ENCODE measurements around the gene PPP1R3D.

The PPP1R3D gene

DNA sequence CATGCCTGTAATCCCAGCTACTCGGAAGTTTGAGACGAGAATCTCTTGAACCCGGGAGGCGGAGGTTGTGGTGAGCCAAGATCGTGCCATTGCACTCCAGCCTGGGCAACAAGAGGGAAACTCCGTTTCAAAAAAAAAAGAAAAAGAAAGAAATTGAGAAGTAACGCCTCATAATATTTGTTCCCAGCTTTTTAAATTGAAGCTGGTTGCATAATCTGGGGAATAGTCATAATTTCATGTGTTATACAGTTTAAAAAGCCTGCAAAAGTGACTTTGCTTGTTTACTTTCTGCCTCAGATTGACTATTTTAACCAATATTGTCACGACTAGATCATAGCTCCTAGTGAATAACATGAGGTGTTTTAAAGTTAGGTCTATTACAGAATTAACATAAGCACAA lies 7.3 kb upstream of the PPP1R3D start:
- no peak for DNase-seq

DNA sequence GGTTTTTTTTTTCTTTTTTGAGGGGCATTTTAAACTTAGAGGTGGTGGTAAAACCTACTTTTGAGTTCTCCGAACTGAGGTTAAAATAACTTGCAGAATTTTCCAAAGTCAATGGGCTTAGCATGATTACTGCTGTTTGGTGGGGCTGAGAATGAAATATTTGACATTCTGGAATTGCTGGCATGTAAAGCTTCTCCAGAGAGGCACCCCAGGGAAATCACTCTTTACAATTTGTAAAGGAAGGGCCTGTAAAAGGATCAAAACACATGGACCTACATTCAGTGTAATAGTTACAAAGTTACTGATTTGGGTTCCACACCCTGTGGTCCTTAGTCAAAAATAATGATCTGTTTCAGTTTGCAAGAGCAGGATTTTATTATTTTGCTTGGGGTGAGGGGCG lies 5.6 kb upstream of the PPP1R3D start:
- DNase-seq: no peak

DNA sequence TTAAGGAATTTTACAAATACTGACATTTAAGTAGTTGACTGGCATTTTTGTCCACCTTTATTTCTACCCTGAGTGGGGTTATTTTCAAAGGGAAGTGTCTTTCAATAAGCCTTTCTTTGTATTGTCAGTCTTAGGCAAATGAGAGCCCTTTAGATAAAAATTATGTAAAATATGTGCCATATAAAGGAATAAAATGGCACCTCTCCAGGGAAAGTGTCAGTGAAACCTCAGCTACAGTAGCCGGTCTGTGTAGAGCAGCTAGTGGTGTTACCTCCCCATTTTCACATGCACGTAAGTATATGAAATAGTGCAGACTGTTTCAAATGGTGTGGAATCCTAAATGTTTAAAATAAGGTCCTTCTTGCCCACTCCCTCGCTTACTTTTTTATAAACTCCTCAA lies 5.1 kb upstream of the PPP1R3D start:
- DNase-seq: no peak

DNA sequence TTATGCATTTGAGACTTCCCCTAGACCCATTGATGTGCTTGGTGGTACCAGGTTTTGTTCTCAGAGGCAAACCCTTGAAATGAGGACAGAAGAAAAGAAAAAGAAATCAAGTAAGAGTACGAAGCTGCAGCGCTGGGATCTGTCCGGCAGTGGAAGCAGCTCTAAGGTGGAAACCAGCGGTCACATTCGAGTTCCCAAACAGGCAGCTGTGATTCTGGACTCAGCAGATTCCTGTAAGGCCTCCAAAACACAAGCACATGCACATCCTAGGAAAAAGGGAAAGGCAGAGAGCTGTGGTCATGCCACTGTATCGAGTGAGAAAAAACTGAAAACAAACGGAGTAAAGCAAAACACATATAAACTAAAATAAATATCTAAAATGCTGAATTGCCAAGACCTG lies 4.6 kb upstream of the PPP1R3D start:
- no peak for DNase-seq

DNA sequence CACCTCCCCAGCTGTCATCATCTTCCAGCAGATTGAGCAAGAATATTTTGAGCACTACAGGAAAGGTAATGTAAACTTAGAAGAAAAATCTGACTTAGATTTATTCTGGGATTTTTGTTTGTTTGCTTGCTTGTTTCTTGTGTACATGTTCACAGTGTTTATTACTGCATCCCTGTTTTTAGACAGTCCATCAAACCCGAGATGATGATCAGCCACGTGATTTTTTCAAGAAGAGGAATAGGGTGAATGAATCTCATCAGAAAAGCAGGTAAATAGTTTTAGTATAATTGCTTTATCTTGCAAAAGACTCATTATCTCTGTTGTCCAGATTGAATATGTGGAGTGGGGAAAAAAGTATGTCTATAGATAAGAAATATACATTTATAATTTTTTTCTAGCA lies 2.1 kb upstream of the PPP1R3D start:
- DNase-seq: no peak

DNA sequence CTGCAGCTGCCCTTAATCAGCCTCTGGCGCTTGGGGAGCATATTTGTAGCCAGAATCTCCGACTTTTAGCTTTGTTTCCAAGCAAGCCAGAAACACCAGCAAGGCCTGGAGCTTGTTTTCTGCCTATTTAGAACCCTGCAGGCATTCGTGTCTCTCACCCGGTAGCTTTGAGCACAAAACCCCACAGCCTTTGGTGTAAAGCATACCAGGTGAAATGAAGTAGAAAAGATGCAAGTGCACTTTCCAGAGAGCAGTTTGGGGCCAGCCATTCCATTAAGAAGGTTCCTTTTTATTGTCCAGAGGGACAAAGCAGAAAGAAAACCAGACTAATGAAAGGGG lies 820 bp upstream of the PPP1R3D start:
- no peak for DNase-seq

DNA sequence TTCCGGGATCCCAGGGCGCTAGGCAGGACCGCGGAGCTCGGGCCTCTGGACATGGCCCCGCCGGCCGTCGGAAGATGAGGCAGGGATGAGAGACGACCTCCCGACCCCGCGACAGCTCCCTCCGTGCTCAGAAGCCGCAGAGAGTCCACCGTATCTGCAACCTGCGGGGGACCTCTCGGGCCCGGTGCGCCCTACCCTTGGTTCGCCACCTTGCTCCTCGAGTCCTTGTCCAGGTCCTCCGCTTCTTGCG lies 301 bp downstream of the PPP1R3D start:
- DNase-seq: no peak

DNA sequence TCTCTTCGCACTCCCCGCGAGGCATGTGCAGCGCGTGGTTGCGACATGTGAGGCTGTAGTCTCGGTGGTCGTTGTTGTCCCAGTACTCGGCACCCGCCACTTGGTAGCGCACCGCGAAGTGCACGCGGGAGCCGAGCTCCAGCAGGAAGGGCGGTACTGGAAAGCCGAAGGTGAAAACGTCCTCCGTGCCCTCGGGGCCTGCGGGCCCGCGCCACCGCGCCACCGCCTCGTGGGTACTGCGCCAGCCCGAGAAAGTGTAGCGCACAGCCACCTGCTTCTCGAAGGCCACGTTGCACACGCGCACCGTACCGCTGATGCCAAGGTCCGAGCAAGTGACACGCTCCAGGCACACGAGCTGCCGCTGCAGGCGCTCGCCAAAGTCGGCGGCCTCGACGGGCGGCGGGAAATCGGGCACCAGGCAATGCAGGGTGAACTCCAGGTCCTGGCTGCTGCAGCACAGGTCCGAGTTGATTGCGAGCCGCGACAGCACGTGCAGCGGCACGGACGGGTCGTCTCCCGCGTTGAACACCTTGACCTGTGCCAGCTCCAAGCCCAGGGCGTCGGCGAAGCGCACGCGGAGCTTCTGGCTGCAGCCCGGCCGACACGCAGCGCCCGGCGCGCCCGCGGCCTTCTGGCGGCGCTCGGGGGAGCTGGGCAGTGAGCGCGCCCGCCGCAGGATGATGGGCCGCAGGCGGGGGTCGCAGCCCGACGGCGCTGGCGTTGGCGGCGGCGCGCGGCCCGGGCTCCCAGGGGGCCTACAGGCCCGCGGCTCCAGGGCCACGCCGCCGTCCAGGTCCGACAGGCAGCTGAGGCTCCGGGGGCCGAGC lies 840 bp downstream of the PPP1R3D start:
- DNase-seq: no peak

DNA sequence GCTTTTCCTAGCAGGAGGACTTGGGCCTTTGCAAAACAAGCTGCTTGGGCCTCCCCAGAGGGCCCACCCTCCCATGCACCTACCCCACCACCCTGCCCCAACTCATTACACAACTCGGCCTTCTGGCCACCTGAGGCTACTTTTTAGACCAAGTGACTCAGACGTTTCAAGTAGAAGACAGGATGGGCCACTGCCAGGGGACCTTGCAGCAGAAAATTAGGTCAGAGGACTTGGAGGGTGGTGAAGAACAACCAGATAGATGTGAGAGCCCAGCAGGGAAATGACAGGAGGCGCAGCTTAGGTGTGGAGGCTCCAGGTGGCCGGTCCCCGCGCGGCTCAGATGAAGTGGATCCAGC lies 1.4 kb downstream of the PPP1R3D start:
- DNase-seq: no peak

DNA sequence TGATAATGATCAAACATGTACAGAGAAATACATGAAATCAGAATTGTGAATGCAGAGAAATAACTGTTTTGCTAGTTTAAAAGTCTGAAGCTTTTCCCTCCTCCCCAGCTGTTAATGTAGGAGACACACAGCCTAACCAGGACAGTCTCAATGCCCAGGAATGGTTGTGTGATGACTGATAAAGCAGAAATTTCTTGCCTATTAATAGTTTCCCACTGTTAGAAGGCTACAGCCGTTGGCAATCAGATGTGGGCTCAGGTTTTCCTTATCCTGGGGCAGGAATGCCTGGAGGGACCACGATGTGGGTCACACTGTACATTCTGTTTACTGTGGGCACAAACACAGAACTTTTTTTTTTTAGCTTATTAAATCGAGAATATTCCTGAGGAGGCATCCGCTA lies 1.9 kb downstream of the PPP1R3D start:
- DNase-seq: no peak

DNA sequence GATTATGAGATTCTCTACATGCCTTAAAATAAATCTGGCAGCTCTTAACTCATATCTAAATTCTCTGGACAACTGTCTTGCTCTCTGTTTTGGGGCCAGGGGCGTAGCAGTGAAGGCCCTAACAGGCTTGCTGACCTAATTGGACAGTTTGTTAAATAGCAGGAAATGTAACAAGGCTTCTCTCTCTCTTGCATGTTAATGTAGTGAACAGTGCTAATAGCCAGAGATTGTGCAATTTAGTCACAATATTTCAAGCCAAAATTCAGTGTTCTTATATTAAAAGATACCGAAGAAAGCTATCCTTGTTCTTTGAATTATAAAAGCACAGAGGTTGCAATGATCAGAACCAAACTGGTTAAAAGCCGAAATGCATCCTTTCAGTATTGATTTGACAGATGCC lies 3.0 kb downstream of the PPP1R3D start:
- no peak for DNase-seq

DNA sequence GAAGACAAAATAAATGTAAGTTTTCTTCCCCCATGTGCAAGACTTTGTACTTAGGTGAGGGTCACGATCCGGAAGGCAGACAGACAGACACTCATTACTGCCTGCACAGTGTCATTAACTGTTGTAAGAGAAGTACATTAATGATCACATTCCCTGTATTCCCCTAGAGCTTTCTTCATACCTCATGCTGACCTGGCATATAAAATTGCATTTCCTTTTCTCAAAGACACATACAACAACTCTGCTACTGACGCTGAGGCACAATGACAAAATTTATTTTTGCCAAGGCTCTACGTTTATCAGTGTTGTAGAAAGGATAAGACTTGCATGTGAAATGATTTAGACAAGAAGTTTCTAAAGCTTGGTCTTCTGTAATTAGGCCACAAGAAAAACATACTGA lies 3.7 kb downstream of the PPP1R3D start:
- no peak for DNase-seq

DNA sequence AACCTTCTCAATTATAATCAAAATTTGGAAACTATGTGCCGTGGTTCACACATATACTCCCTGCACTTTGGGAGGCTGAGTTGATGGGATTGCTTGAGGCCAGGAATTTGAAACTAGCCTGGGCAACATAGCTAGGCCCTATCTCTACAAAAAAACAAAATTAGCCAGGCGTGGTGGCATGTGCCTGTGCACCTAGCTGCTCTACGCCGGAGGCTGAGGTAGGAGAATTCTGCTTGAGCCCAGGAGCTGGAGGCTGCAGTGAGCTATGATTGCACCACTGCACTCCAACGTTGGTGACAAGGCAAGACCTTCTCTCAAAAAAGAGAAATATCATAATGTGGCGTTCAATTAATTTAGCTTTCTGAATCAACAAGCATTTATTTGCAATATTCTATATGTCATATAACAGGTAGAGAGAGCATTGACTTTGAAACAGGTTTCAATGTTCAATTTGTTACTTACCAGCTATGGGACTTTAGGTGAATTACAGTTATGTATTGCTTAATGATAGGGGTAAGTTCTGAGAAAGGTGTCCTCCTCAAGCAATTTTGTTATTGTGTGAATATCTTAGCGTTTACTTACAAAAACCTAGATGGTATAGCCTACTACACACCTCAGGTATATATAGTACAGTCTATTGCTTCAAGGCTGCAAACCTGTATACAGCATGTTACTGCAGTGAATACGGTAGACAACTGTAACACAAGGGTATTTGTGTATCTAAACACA lies 4.5 kb downstream of the PPP1R3D start:
- no peak for DNase-seq

DNA sequence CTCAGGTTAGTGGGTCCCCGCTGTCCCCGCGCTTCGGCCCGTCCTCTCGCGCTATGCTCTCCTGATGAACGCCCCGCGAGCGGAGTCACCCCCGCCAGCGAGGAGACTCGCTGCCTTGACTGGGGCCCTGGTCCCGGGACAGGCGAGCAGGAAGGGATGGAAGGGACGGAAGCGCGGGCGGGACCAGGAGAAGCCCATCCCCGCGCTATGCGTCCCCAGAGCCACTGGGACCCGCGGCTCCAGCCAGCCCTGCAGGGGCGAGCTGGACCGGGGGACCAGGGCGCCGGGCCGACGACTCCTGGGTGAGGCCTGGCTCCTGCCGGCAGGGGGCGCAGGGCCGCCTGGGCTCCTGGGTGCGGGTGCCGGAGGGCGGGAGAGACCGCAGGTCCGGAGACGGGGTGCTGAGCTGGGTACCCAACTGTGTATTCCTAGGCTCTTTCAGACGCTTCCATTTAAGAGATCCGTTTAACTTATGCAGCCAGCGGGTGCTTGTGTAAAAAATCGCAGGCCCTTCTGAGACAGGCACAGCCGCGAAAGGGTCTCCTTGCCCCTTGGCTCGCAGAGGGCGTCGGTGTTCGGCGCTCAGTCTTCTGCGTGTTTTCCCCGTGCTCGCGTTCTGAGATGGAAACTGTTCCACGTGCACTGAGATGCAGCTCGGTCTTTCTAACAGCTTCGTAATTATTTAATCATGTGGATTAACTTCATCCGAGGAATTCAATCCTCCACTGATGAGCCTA lies 6.1 kb downstream of the PPP1R3D start:
- DNase-seq: peak; percentile 79

DNA sequence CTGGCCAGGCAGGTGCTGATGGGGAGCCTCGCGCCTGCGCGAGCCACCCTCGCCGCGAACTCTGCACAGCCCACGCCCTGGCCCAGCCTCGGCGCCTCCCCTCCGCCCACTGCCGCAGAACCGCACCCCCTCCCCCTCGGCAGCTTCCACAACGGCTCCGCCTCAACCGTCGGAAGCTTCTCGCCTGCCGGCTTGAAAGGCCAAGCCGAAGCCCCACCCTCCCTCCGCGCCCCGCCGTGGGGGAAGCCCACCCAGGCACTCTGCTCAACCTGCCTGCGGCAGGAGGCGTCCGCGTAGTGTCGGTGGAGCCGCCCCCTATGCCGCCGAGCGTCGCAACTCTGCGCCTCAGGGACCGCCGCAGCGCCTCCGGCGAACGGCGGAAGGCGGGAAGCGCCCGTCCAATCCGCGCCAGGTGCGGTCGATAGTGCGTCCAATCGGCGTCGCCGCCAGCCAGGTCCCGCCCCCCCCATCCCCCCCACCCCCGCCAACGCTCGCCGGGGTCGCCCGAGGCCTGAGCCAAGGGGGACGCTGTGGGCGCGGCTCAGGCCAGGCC lies 6.7 kb downstream of the PPP1R3D start, which contains the start of gene SYCP2:
SYCP2 (minus strand) TSS at position 342 of the 553 bp plus-strand sequence. CDS start 11,224 bp downstream, outside the sequence.
- DNase-seq: peak; percentile 56

DNA sequence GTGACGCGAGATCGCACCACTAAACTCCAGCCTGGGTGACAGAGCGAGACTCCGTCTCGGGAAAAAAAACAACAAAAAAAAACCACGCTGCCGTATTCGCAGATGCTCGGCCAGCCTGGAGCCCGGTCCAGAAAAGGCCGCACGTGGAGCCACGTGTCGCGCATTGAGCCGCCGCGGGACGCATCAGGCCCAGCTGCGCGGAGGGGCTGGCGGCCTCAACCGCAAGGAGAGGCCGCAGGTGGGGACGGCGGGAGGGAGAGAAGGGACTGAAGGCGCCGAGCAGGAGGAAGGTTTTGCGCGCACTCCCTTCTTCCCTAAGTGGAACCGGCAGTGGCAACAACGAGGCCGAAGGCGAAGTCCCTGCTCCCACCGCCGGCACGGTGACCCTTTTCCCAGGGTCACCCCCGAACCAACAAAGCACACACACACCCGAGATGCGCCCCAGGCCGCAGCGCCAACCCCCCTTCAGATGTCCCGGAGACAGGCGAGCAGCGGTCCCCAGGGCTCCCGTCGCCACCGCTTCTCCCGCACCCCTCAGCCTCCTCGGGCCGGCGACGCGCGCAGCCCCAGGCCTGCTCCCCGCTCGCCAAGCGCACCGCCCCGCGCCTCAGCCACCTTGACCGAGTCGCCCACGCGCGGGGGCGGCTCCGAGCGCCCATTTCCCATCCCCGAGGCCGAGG lies 7.3 kb downstream of the PPP1R3D start:
- DNase-seq: no peak

DNA sequence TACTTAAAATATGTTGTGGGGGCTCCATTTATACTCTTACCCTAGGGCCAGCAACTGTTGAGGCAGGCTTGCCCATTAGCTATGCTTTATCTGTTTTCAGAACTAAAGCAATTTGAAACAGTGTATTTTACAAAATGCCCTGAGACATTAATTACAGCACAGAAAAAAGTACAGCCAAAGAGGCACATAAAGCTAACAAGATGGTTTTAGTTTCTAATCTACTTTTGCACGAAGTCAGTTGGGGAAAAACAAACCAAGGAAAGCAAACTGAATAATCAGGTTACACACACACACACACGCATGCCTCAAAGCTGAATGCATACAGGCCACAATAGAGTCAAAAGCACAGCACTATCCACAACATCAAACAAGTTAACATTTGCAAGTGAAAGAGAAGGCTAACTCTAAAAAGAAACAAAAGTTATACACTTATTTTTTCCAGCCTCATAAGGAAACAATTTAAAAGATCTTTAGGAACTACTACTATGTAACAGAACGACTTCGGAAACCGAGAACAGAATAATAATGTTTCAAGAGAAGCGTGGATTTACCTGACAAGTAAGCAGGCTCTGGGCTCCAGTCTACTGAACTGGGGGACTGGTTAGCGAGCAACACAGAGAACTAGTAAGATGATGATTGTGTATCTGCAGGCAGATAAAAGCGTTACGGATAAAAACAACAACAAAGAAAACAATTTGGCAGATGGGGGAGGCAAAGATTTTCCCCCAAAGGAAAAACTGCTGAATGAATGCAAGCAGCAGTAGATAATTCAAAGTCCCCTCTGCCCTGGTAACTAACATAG lies 8.4 kb downstream of the PPP1R3D start:
- no peak for DNase-seq

DNA sequence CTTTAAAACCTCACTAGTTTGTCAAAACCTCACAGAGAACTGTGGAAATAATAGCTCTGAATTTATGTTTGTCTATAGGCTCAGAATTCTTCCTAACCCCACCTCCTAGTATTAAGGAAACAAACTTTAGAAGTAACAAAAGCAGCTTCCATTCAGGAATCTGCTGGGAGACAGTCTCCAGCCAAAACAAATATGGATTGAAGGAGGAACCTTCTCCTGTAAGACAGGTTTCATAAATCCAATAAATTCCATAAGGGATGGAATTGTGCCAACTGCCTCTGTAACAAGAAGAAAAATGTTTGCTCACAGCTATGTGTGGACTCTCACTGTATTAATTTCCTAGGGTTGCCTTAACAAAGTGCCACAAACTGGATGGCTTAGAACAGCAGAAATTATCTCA lies 14.2 kb downstream of the PPP1R3D start:
- no peak for DNase-seq

DNA sequence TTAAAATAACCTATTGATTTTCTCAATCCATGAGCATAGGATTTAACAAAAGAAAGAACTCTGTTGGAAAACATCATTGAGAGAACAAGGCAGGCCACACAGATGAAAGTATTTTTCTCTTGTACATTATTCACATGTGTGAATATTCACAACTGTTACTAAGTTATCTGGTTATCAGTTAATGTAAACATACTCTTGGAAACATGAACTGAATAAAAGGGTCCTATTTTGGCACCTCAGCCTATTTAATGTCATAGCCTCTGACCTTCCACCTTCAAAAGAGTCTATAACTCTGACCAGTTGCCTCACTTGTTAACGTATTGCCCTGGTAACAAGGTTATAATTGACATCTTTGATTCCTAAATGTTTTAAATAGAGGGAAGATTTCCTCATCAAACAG lies 14.7 kb downstream of the PPP1R3D start:
- DNase-seq: no peak

DNA sequence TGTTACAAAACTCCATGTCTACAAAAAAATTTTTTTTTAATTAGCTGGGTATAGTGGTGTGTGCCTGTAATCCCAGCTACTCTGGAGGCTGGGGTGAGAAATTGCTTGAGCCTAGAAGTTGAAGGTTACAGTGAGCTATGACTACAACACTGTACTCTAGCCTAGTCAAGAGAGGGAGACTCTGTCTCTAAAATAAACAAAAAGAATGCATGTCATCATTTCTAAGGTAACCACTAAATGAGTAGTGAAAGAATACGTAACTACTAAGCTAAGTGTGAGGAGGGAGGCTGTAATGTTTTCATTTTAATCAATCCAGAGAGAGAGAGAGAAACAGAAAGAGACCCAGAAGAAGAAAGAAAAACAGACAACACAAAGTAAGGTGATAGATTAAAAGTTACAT lies 16.6 kb downstream of the PPP1R3D start:
- no peak for DNase-seq

DNA sequence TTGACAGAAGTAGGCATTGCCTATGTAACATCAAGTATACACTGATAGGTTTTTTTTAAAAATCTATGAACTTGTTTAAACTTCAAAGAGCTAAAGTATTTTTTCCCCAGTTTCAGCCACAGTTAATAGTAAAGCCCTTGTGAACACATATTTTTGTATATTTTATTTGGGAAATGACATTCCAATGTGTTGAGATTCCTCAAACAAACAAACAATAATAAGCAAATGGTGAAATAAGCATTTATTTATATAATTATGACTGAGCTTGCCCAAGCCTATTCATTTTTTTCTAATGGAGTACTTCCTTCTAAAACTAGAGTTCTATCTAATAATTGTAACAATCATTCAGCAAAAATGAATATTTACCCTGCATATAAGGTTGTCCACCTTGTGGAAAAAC lies 19.2 kb downstream of the PPP1R3D start:
- no peak for DNase-seq

DNA sequence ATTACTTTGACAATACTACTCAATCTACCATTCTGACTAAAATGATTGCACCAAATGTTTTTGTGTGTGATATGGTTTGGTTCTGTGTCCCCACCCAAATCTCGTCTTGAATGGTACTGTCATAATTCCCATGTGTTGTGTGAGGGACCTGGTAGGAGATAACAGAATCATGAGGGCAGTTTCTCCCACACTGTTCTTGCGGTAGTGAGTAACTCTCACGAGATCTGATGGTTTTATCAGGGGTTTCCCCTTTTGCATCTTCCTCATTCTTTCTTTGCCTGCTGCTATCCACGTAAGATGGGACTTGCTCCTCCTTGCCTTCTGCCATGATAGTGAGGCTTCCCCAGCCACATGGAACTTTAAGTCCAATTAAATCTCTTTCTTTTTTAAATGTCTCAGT lies 27.5 kb downstream of the PPP1R3D start:
- DNase-seq: no peak

DNA sequence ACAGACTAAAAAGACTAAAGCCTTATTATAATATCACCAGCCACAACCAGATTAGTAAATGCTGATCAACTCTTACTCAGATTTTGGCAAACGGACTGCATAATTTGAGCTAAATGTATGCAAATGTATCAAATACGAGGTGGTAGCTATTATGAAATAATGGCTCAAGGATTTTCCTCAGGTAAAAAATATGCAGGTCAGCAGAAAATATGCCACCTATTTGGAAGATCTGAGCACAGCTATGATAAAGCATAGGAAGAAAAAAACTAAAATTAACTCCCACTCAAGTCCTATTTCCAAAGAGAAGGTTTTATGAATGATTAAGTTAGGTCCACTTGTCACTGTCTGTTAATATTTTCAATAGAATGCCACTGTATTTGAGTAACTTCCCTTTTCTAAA lies 29.1 kb downstream of the PPP1R3D start:
- no peak for DNase-seq
